HG03103 (cell line): Measurements from ENCODE around the gene PCSK2.

Source experiments
- ATAC-seq: cut with Tn5 transposase; IDR thresholded peaks from one replicate; pipeline ENCODE4 v1.9.1; 2021; ENCODE audit warnings: low read depth; ENCODE audit not compliant: unreplicated experiment

Gene PCSK2

DNA sequence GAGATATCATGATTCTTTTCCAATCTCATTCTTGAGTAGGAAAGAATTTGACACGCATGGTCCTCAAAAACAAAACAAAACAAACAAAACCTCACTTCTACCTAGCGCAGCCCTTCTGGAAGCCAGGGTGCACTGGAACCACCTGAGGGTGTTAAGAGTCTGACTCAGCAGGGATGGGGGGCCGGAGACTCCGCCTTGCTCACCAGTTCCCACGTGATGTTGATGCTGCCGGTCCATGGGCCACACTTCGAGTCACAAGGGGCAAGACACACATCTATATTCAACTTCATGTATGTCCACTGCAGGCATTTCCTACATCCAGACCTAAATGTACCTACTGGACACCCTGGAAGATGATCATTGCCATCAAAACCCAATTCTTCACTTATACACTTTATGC is 274.0 kb downstream of the PCSK2 start:
- no peak for ATAC-seq

DNA sequence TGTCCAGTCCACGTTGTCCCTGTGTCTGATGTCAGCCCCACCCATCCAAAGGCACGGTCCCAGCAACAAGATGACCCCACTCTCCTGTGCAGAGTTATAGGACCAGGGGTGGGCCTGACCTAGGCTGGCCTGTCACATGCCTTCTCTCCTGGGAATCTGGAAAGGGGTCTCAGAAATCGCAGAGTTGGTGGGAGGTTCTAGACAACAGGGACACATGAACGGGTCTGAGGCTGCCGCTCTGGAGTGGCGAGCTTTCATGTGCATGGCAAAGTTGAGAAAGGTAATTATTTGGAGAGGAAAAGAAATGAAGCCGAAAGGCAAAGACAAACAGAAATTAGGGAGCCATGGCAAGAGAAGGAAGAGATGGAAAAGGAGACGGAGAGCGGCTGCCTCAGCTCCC is 274.9 kb downstream of the PCSK2 start:
- ATAC-seq, result no peak

GRCh38 chr20:17502105-17502504 is 275.3 kb downstream of the PCSK2 start:
- ATAC-seq, result no peak

GRCh38 chr20:17503301-17504065 is 276.6 kb downstream of the PCSK2 start:
- no peak for ATAC-seq

GRCh38 chr20:17504066-17504897 is 277.4 kb downstream of the PCSK2 start:
- ATAC-seq, result peak; percentile 24

- ATAC-seq, result peak; percentile 64
Observed at GRCh38 chr20:17504898-17505635, 278.2 kb downstream of the PCSK2 start.

- peak; percentile 8 for ATAC-seq
Observed at GRCh38 chr20:17505636-17506517, 279.0 kb downstream of the PCSK2 start.

DNA sequence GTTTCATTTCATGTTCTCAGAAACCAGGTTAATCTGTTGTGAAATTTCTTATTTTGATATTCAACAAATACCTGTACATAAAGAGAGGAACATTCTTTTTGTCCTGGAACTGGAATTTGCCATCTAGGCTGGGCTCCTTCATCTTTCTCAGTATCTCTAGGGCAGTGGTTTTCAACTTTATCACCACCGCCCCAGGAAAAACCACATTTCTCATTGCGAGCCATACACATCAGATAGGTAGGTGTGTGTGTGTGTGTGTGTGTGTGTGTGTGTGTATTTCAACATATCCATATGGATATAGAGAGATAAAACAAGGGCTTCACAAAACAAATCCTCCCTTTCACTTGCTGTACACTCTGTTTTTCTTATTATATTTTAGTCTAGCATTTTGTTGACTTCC is 280.2 kb downstream of the PCSK2 start:
- ATAC-seq, result no peak

DNA sequence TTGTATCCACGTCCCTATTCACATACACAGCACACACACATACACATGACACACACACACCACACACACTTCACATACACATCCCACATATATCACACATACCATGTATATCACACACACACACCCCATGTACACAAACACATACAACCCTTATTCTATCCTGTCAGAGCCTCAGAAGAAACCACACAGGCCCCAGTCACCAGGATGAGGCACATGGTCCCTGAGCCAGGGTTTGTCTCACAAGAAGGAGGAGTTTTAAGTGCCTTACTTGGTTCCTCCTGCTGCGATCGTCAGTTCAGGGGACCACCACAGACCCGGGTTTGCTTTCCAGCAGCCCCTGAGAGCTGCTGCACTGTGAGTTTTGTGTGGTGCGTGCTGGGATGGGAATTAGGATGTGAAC is 280.7 kb downstream of the PCSK2 start:
- no peak for ATAC-seq

DNA sequence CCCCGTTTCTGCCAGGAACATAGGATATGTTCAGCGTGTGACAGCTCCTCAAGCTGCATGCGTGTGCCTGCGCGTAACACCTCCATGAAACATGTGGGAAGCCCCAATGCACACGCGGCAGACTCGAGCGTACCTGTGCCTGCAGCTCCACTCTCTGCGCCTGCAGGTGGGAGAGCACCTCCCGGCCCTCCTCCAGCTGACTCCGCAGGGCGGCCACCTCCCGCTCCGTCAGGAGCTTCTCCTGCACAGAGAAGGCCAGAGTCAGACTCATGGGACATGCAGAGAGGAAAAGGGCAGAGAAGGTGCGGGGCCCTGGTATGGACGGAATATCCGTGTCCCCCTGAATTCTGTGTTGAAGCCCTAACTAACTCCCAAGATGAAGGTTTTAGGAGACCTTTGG is 281.9 kb downstream of the PCSK2 start:
- ATAC-seq, result no peak

GRCh38 chr20:17510548-17510947 is 283.7 kb downstream of the PCSK2 start:
- no peak for ATAC-seq

GRCh38 chr20:17511401-17511800 is 284.6 kb downstream of the PCSK2 start:
- ATAC-seq, result no peak

DNA sequence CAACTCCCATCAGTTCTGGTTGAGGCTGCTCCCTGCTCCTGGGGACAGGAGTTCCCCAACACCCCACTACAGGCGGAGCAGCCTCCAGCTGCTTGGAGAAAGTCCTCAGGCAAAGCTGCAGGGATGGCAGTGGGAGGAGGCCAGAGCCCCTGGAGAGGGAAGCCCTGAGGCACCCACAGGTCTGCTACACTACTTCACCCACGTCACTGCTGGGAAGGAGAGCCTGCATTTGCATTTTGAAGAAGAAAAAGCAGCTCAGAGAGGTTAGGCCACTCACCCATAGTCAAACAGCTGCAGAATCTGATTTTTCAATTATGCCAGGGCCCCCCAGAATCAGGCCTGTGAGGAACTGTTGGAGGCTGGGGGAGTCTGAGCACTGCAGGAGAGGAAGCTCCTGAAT is 287.1 kb downstream of the PCSK2 start:
- ATAC-seq, result no peak

GRCh38 chr20:17515053-17515452 is 288.2 kb downstream of the PCSK2 start:
- no peak for ATAC-seq

DNA sequence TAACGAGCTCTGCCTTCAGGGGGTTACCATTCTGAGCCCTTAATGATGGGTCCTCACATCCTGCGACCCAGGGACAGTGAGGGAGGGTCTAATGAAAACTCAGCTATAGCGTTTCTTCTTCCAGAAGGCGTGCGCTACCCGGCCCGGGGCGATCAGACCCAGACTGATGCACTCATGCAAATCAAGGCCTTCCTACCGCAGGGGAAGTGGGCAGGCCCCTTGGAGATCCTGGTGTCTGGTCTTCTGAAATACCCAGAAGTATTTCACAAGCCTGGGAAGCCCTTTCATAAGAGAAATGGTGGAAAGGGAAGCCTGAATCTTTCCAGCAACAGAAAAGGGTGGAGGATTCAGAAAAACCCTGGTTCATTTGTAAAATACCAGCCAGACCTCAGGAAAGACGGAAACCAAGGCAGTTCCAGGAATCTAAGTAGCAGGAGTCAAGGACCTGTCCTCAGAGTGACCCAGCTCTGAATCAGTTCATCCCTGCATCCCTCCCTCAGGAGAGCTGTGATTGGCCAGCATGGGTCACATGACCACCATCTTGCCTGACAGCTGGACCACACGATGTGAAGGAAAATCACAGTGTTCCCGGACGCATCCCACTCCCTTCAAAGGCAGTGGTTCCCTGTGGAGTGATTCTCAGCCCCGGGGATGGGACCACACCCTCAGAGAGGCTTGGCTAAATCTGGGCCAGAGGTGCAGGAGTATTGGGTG is 291.7 kb downstream of the PCSK2 start:
- ATAC-seq, result no peak

DNA sequence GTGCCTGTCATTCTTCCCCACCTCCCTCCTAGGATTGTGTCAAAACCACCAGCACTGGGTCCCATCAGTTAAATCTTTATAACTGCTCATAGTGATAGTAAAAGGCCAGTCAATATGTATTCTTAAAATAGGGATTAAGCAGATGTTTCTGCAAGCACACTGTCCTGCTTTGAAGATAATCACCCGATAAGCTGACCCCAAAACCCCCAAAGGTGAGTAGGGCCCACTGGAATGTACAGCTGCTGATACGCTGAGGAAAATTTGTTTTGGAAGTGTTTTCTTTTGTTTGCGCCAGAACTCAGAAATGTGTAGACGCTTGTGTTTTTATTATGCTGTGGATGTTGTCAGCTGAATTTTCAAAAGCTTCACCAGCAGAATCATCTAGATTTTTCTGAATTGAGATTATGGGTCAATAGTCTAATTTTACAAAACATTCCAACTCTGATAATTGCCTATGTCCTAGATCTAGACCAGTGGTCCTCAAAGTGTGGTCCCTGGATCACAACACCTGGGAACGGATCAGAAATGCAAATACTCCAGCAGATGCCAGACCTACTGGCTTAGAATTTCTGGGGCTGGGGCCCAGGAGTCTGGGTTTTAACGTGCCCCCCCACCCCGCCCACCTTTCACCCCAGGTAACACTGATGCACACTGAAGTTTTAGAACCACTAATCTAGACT is 292.9 kb downstream of the PCSK2 start:
- no peak for ATAC-seq

- ATAC-seq, result no peak
Observed at GRCh38 chr20:17520583-17520982, 293.7 kb downstream of the PCSK2 start.

GRCh38 chr20:17522528-17522927 is 295.7 kb downstream of the PCSK2 start:
- no peak for ATAC-seq

GRCh38 chr20:17523326-17523725 is 296.5 kb downstream of the PCSK2 start:
- no peak for ATAC-seq
